GM10266 (cell line): ENCODE data around the gene HNRNPA0.

Experiments used
- DNase-seq: peaks from one replicate; pipeline ENCODE4 v3.0.0; 2012; ENCODE audit errors: extremely low spot score
- CTCF ChIP-seq: IDR thresholded peaks from 2 replicates; pipeline ENCODE4 v1.5.1; 2012; ENCODE audit warnings: mild to moderate bottlenecking, low read depth; ENCODE audit not compliant: control insufficient read depth, insufficient read depth; ENCODE audit errors: missing control alignments

The HNRNPA0 gene

GRCh38 chr5:137753691-137754187, 424 bp downstream of the HNRNPA0 start:
- DNase-seq = peak; percentile 51
- TF ChIP-seq CTCF = no peak

- TF ChIP-seq CTCF = no peak
- no peak for DNase-seq
These were observed 1.1 kb downstream of the HNRNPA0 start for GRCh38 chr5:137752905-137753690.

GRCh38 chr5:137751869-137752491, 2.2 kb downstream of the HNRNPA0 start:
- no peak for DNase-seq
- TF ChIP-seq CTCF = peak; percentile 84

GRCh38 chr5:137750436-137750835, 3.7 kb downstream of the HNRNPA0 start:
- no peak for DNase-seq
- TF ChIP-seq CTCF = no peak

GRCh38 chr5:137747848-137748247, 6.3 kb downstream of the HNRNPA0 start:
- TF ChIP-seq CTCF = no peak
- no peak for DNase-seq

- DNase-seq = peak; percentile 54
- TF ChIP-seq CTCF = peak; percentile 66
These were observed 11.0 kb downstream of the HNRNPA0 start for GRCh38 chr5:137743031-137743640.
